A549 (cell line): ENCODE results near the gene ULK4. TPM values are rescaled to one million over a fixed set of nuclear protein-coding genes. Genes with fewer than 3 reads are reported as not detected.
A peak's percentile ranks its signal among the peaks of the same experiment; 100 is the strongest.

Experiments used
- ATAC-seq, 2 experiments: fragments of 200-7000 bp in 1 of 2; fragments of >200 bp in 1 of 2; cut with Nextera tagmentation in 1 of 2; cut with Tn5 transposase in 1 of 2; 3 replicates each; pipeline versions ENCODE4 v1.8.0 to v1.9.1; 2018 to 2020; ENCODE audit warnings: mild to moderate bottlenecking in 1 of 2, moderate library complexity in 1 of 2
- CTCF ChIA-PET: fragments of 300-600 bp; sonication (Branson Sonifier 250); formaldehyde crosslinking; extraction: SDS; loops from one replicate; lab custom pipeline; 2021; ENCODE audit warnings: antibody characterized with exemption, inconsistent platforms; lab: Yijun Ruan, JAX
- POLR2A ChIA-PET: fragments of 350-600 bp; formaldehyde crosslinking; extraction: SDS; loops from one replicate; lab custom pipeline; 2021; ENCODE audit warnings: antibody characterized with exemption, inconsistent platforms; lab: Yijun Ruan, JAX
- DNase-seq, 2 experiments: peaks; one replicate each; pipeline versions ENCODE4 v3.0.0 to v3.0.0-alpha.2; 2011 to 2016; ENCODE audit warnings: low read depth in 1 of 2, low spot score in 1 of 2
- FAIRE-seq: peaks from 2 replicates; lab custom pipeline; 2011; peaks lifted over from hg19 to GRCh38; lab: Jason Lieb, UNC
- H3K27ac ChIP-seq, 2 experiments: fragments of >200 bp; sonication (Bioruptor Twin); formaldehyde crosslinking; 3 replicates each; pipeline ENCODE4 v1.5.1; 2016 to 2017
- H3K4me1 ChIP-seq: fragments of >200 bp; sonication (Bioruptor Twin); formaldehyde crosslinking; 3 replicates; pipeline ENCODE4 v1.6.1; 2016
- H3K4me2 ChIP-seq: fragments of >200 bp; sonication (Bioruptor Twin); formaldehyde crosslinking; 3 replicates; pipeline ENCODE4 v1.6.1; 2016
- H3K4me3 ChIP-seq: fragments of >200 bp; sonication (Bioruptor Twin); formaldehyde crosslinking; 3 replicates; pipeline ENCODE4 v1.5.1; 2016
- H3K9me3 ChIP-seq: fragments of >200 bp; sonication (Bioruptor Twin); formaldehyde crosslinking; 3 replicates; pipeline ENCODE4 v1.6.1; 2016
- BCL3 ChIP-seq: fragments of >200 bp; sonication (Bioruptor Twin); formaldehyde crosslinking; IDR thresholded peaks from 3 replicates; pipeline ENCODE4 v1.6.1; 2016
- CBX2 ChIP-seq: fragments of 200-600 bp; sonication (generic); IDR thresholded peaks from 2 replicates; pipeline ENCODE4 v1.6.1; 2016; ENCODE audit warnings: low read depth, mild to moderate bottlenecking, borderline replicate concordance
- CHD2 ChIP-seq: fragments of 150-350 bp; IDR thresholded peaks from 2 replicates; pipeline ENCODE4 v1.6.1; 2014; ENCODE audit warnings: low read length; ENCODE audit not compliant: partially characterized antibody
- CHD4 ChIP-seq: fragments of 200-600 bp; sonication (generic); IDR thresholded peaks from 2 replicates; pipeline ENCODE4 v1.6.1; 2016; ENCODE audit warnings: antibody characterized with exemption, mild to moderate bottlenecking, borderline replicate concordance
- CTCF ChIP-seq: fragments of >200 bp; sonication (Bioruptor Twin); formaldehyde crosslinking; IDR thresholded peaks from 3 replicates; pipeline ENCODE4 v1.5.1; 2016
- E2F6 ChIP-seq: IDR thresholded peaks from 2 replicates; pipeline ENCODE4 v1.6.1; 2012; ENCODE audit warnings: low read depth, borderline replicate concordance
- EHF ChIP-seq: fragments of 250-450 bp; sonication (Bioruptor Pico); IDR thresholded peaks from 2 replicates; pipeline ENCODE4 v1.5.0; 2020; ENCODE audit warnings: mild to moderate bottlenecking
- EHMT2 ChIP-seq: fragments of 200-600 bp; sonication (generic); IDR thresholded peaks from 2 replicates; pipeline ENCODE4 v1.6.1; 2016; ENCODE audit warnings: antibody characterized with exemption, low read depth, mild to moderate bottlenecking, moderate library complexity
- EP300 ChIP-seq, 2 experiments: fragments of >200 bp; sonication (Bioruptor Twin); formaldehyde crosslinking; IDR thresholded peaks; 2 replicates in 1 of 2; 3 replicates in 1 of 2; pipeline ENCODE4 v1.6.1; 2016 to 2017
- ESRRA ChIP-seq: fragments of 150-350 bp; IDR thresholded peaks from 2 replicates; pipeline ENCODE4 v1.6.1; 2014; ENCODE audit warnings: mild to moderate bottlenecking, low read length, borderline replicate concordance
- FOSB ChIP-seq: fragments of 250-450 bp; sonication (Bioruptor Pico); IDR thresholded peaks from 2 replicates; pipeline ENCODE4 v1.5.0; 2020; ENCODE audit warnings: mild to moderate bottlenecking, moderate library complexity
- FOSL2 ChIP-seq, 2 experiments: fragments of 450-650 bp in 1 of 2; fragments of >200 bp in 1 of 2; sonication (Bioruptor Twin) in 1 of 2; formaldehyde crosslinking; IDR thresholded peaks; 2 replicates each; pipeline versions ENCODE4 v1.5.0 to v1.6.1; 2016 to 2020; ENCODE audit warnings: mild to moderate bottlenecking in 1 of 2, moderate library complexity in 1 of 2
- HDAC2 ChIP-seq: fragments of 200-600 bp; sonication (generic); IDR thresholded peaks from 2 replicates; pipeline ENCODE4 v1.6.1; 2016
- HOXA7 ChIP-seq: fragments of 250-450 bp; sonication (Bioruptor Pico); IDR thresholded peaks from 2 replicates; pipeline ENCODE4 v1.5.0; 2020; ENCODE audit warnings: mild to moderate bottlenecking, moderate library complexity
- HOXB13 ChIP-seq: fragments of 250-450 bp; sonication (Bioruptor Pico); IDR thresholded peaks from 2 replicates; pipeline ENCODE4 v1.5.0; 2020; ENCODE audit warnings: low read depth, mild to moderate bottlenecking, moderate library complexity
- JUN ChIP-seq, 2 experiments: fragments of >200 bp; sonication (Bioruptor Twin); formaldehyde crosslinking; IDR thresholded peaks; 2 replicates in 1 of 2; 3 replicates in 1 of 2; pipeline ENCODE4 v1.6.1; 2016 to 2017
- JUNB ChIP-seq: fragments of >200 bp; sonication (Bioruptor Twin); formaldehyde crosslinking; IDR thresholded peaks from 2 replicates; pipeline ENCODE4 v1.6.1; 2016
- MAFK ChIP-seq: fragments of 450-650 bp; IDR thresholded peaks from 2 replicates; pipeline ENCODE4 v1.6.1; 2014; ENCODE audit not compliant: partially characterized antibody
- PHF8 ChIP-seq: fragments of 200-600 bp; sonication (generic); IDR thresholded peaks from 2 replicates; pipeline ENCODE4 v1.6.1; 2016; ENCODE audit warnings: low read depth, mild to moderate bottlenecking, antibody characterized with exemption, moderate library complexity, borderline replicate concordance
- POLR2A ChIP-seq: IDR thresholded peaks from 2 replicates; pipeline ENCODE4 v1.6.1; 2012; ENCODE audit warnings: mild to moderate bottlenecking, low read length
- RCOR1 ChIP-seq: fragments of 150-350 bp; IDR thresholded peaks from 2 replicates; pipeline ENCODE4 v1.6.1; 2014; ENCODE audit warnings: antibody characterized with exemption, low read length, low read depth
- RFX5 ChIP-seq: fragments of 450-650 bp; IDR thresholded peaks from 2 replicates; pipeline ENCODE4 v1.7.1; 2014; ENCODE audit warnings: antibody characterized with exemption, mild to moderate bottlenecking, moderate library complexity
- TFCP2L1 ChIP-seq: fragments of 250-450 bp; sonication (Bioruptor Pico); IDR thresholded peaks from 2 replicates; pipeline ENCODE4 v1.5.0; 2021; ENCODE audit warnings: mild to moderate bottlenecking
- TP53 ChIP-seq: fragments of 250-450 bp; sonication (Bioruptor Pico); IDR thresholded peaks from 2 replicates; pipeline ENCODE4 v1.5.0; 2021; ENCODE audit warnings: mild to moderate bottlenecking, moderate library complexity
- USF2 ChIP-seq: fragments of 450-650 bp; IDR thresholded peaks from 2 replicates; pipeline ENCODE4 v1.6.1; 2014; ENCODE audit warnings: antibody characterized with exemption
- ZC3H11A ChIP-seq: fragments of 450-650 bp; IDR thresholded peaks from 2 replicates; pipeline ENCODE4 v1.6.1; 2014; ENCODE audit warnings: antibody characterized with exemption, mild to moderate bottlenecking
- ZFP36 ChIP-seq: fragments of 450-650 bp; IDR thresholded peaks from 2 replicates; pipeline ENCODE4 v1.6.1; 2014; ENCODE audit warnings: borderline replicate concordance; ENCODE audit not compliant: partially characterized antibody
- WGBS: methylation state at CpG from one replicate; pipeline ENCODE4 v1.1.6; 2017; ENCODE audit errors: missing lambda C conversion rate; 5-methylcytosine and 5-hydroxymethylcytosine counted together
- polyA plus RNA-seq, 4 experiments: library from polyadenylated mRNA; depleted of rRNA in 3 of 4; stranded (reverse); fragments of >200 nt; fragmentation: RNase III in 1 of 4; extraction: RNeasy Plus Mini Kit Qiagen cat#74134 plus additional on column Dnase treatment in 1 of 4; gene quantifications; 2 replicates in 3 of 4; 3 replicates in 1 of 4; pipeline ENCODE4 v1.2.3, GENCODE V29; 2011 to 2017

The ULK4 gene
- polyA plus RNA-seq, 2 of the 4 experiments (the other 2 are of a cell fraction) = 4.9 to 7.7 TPM

GRCh38 chr3:41219424-41219823 is 742.5 kb downstream of the ULK4 start:
- DNase-seq = no peak
- ChIA-PET CTCF (interaction anchor here (0.8 kb wide), 1 partner anchor 639 kb away, joined by 3 read pairs; no protein-coding TSS in a partner anchor), POLR2A (interaction anchor here (1.1 kb wide), 1 partner anchor 20 kb away, joined by 4 read pairs; the partner anchor contains the start of gene CTNNB1)
- no peaks in the 10 kb centered on the region for H3K9me3 ChIP-seq
- no peak overlapping the region for H3K4me2 ChIP-seq
- H3K4me1 ChIP-seq = peaks cover 71% of the 10 kb centered on the region
- no peak overlapping the region for H3K4me3 ChIP-seq
- FAIRE-seq = no peak
- 95% methylated on average over 1 of the region's 1 CpG for WGBS
- ATAC-seq = no peak
- TF ChIP-seq EHMT2 = no peak
- no peak for TF ChIP-seq RCOR1
- no peak for TF ChIP-seq MAFK
- TF ChIP-seq EHF (CRISPR knock-in tag) = no peak
- TF ChIP-seq ZFP36 = no peak
- TF ChIP-seq POLR2A = no peak
- TF ChIP-seq PHF8 = no peak
- no peak for TF ChIP-seq CHD4
- no peak for TF ChIP-seq E2F6
- no peak for TF ChIP-seq EP300 (IDR thresholded peaks at IDR 0.05)
- TF ChIP-seq CBX2 = no peak
- H3K27ac ChIP-seq = no peak overlapping the region

- ChIA-PET CTCF (no interaction called here), POLR2A (interaction anchor here (2.8 kb wide), 1 partner anchor 17 kb away, joined by 19 read pairs; the partner anchor contains the start of gene CTNNB1)
These were observed 744.9 kb downstream of the ULK4 start for GRCh38 chr3:41216993-41217392.

More at GRCh38 chr3:41216993-41217392, 744.9 kb downstream of the ULK4 start:
- DNase-seq (no peak), FAIRE-seq (no peak), ATAC-seq (peak; percentile 13 to 51; a peak in 2 of 6 replicates)
- peak overlapping the region; percentile 47 for H3K4me2 ChIP-seq
- no peaks in the 10 kb centered on the region for H3K9me3 ChIP-seq
- no peak overlapping the region for H3K4me3 ChIP-seq
- 62% methylated on average over 1 of the region's 1 CpG for WGBS
- TF ChIP-seq RFX5 (no peak), E2F6 (no peak), HDAC2 (no peak), TP53 (CRISPR knock-in tag) (no peak), CTCF (no peak), HOXA7 (CRISPR knock-in tag) (no peak), HOXB13 (no peak), PHF8 (no peak), TFCP2L1 (no peak), JUN (IDR thresholded peaks at IDR 0.05) (no peak), ESRRA (no peak), USF2 (no peak), FOSL2 (IDR thresholded peaks at IDR 0.05) (no peak), FOSL2 (CRISPR knock-in tag; IDR thresholded peaks at IDR 0.05) (no peak), ZC3H11A (no peak), BCL3 (no peak), JUNB (no peak), CHD2 (no peak), FOSB (CRISPR knock-in tag) (no peak)
- peaks cover 75% of the 10 kb centered on the region for H3K4me1 ChIP-seq
- no peak overlapping the region for H3K27ac ChIP-seq
